SH-SY5Y (cell line): ENCODE data around the gene TMCO6.

Experiments used
- GATA2 ChIP-seq: IDR thresholded peaks from 2 replicates; pipeline ENCODE4 v1.6.1; 2011; ENCODE audit warnings: mild to moderate bottlenecking, low read depth, low read length
- GATA3 ChIP-seq: IDR thresholded peaks from 2 replicates; pipeline ENCODE4 v1.6.1; 2011; ENCODE audit warnings: low read depth, mild to moderate bottlenecking, low read length, moderate library complexity

DNA sequence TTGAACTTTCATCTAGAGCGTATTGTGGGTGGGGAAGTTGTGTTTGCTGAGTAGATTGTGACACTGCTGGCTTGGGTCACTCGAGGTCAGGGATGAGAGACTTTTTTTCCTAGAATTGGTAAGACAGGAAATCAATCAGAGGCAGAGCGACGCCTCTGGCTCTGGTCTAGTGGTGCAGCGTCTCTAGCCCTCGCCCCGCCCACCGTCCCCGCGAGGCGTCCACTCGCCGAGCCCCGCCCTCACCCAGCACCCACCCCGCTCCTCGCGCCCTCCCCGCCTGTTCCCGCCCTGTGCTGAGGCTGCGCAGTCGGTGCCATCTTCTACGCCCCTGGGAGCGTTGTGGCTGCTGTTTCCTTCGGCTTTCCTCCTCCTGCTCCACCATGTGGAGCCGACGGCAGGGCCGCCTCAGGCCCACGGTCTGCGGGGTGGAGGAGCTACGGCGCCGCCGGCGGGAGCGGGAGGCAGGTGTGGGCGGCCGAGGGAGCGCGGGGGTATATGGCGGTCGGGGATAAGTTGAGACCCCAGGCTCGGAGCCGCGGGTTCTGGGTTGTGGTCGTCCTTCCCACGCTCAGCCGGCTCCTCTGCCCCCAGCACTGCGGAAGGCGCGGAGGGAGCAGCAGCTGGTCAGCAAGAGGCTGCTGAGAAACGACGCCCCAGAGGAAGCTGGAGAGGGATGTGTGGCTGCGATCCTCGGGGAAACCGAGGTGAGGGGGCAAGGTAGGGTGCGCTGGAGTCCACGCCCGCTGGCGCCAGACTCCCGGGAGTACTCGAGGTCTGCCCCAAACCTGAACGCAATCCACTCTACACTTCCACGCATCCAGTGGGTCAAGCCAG is at the start of gene TMCO6:
- TF ChIP-seq GATA3 (no peak), GATA2 (no peak)
